Endothelial cell of umbilical vein (primary cell): ENCODE results near the gene M1AP. TPM values are rescaled to one million over a fixed set of nuclear protein-coding genes. Genes with fewer than 3 reads are reported as not detected.

ENCODE experiments used
- BruUV-seq: library from RNA; stranded (reverse); fragments of 400-500 nt; replicated peaks from 2 replicates; lab custom pipeline; 2021; lab: Mats Ljungman, UMichigan
- CTCF ChIA-PET: fragments of 300-600, 350-600 bp; sonication (Branson Sonifier 250); formaldehyde crosslinking; loops from one replicate; lab custom pipeline; 2021; ENCODE audit warnings: antibody characterized with exemption, inconsistent platforms; lab: Charles Lee
- POLR2A ChIA-PET: fragments of 300-600, 350-600 bp; sonication (Branson Sonifier 250); formaldehyde crosslinking; loops from one replicate; lab custom pipeline; 2021; ENCODE audit warnings: antibody characterized with exemption, inconsistent platforms; lab: Charles Lee
- DNase-seq: peaks from one replicate; pipeline ENCODE4 v3.0.0-alpha.2; 2011; ENCODE audit warnings: low read depth, low spot score
- FAIRE-seq: peaks from 2 replicates; lab custom pipeline; 2011; peaks lifted over from hg19 to GRCh38; lab: Jason Lieb, UNC
- H2AFZ ChIP-seq: 2 replicates; pipeline ENCODE4 v1.6.0; 2012; ENCODE audit warnings: low read depth, low read length, control low read depth, inconsistent platforms
- H3K27ac ChIP-seq: 2 replicates; pipeline ENCODE4 v1.5.1; 2011; ENCODE audit warnings: low read depth, mild to moderate bottlenecking, control low read depth, low read length, moderate library complexity; ENCODE audit not compliant: insufficient read depth
- H3K27me3 ChIP-seq, 2 experiments: 2 replicates each; pipeline versions ENCODE4 v1.6.0 to v1.6.1; 2011; ENCODE audit warnings: low read length in 2 of 2, mixed read lengths in 1 of 2; ENCODE audit not compliant: control insufficient read depth in 2 of 2, insufficient read depth in 2 of 2
- H3K36me3 ChIP-seq, 2 experiments: 2 replicates in 1 of 2; 3 replicates in 1 of 2; pipeline ENCODE4 v1.5.1; 2011; ENCODE audit warnings: low read length in 2 of 2, mild to moderate bottlenecking in 1 of 2, moderate library complexity in 1 of 2; ENCODE audit not compliant: control insufficient read depth in 2 of 2, insufficient read depth in 2 of 2; ENCODE audit errors: extremely low read depth in 1 of 2
- H3K4me1 ChIP-seq: 3 replicates; pipeline ENCODE4 v1.5.1; 2011; ENCODE audit warnings: mild to moderate bottlenecking, low read length; ENCODE audit not compliant: control insufficient read depth, insufficient read depth; ENCODE audit errors: extremely low read depth
- H3K4me2 ChIP-seq: 2 replicates; pipeline ENCODE4 v1.6.1; 2011; ENCODE audit warnings: low read length, control low read depth, mixed read lengths; ENCODE audit not compliant: insufficient read depth
- H3K4me3 ChIP-seq, 3 experiments: fragments of 200-600 bp in 1 of 3; sonication (generic), shearing (Covaris generic) in 1 of 3; replicated peaks in 1 of 3; 2 replicates each; pipeline ENCODE4 v1.5.1; 2011 to 2016; ENCODE audit warnings: control low read depth in 3 of 3, low read length in 3 of 3, mild to moderate bottlenecking in 2 of 3, inconsistent platforms in 1 of 3, low read depth in 1 of 3, moderate library complexity in 1 of 3; ENCODE audit not compliant: insufficient read depth in 1 of 3
- H3K79me2 ChIP-seq: 2 replicates; pipeline ENCODE4 v1.6.0; 2012; ENCODE audit warnings: low read length, inconsistent platforms; ENCODE audit not compliant: control insufficient read depth, insufficient read depth
- H3K9ac ChIP-seq: replicated peaks from 2 replicates; pipeline ENCODE3; 2011; ENCODE audit warnings: low read length, control low read depth; ENCODE audit not compliant: insufficient read depth; ENCODE audit errors: extremely low read depth
- H3K9me1 ChIP-seq: replicated peaks from 3 replicates; pipeline ENCODE4 v1.6.0; 2011; ENCODE audit warnings: mild to moderate bottlenecking, low read length; ENCODE audit not compliant: control insufficient read depth, insufficient read depth; ENCODE audit errors: extremely low read depth
- H3K9me3 ChIP-seq: replicated peaks from 2 replicates; pipeline ENCODE4 v1.5.1; 2012; ENCODE audit warnings: low read length, inconsistent platforms; ENCODE audit not compliant: control insufficient read depth, insufficient read depth
- H4K20me1 ChIP-seq: replicated peaks from 2 replicates; pipeline ENCODE3; 2011; ENCODE audit warnings: mild to moderate bottlenecking, low read length; ENCODE audit not compliant: control insufficient read depth, insufficient read depth; ENCODE audit errors: extremely low read depth
- EZH2 ChIP-seq: IDR thresholded peaks from 2 replicates; pipeline ENCODE4 v1.6.1; 2012; ENCODE audit warnings: borderline replicate concordance, low read depth, mild to moderate bottlenecking, moderate library complexity, low read length, inconsistent platforms; ENCODE audit not compliant: severe bottlenecking
- FOS ChIP-seq: IDR thresholded peaks from 2 replicates; pipeline ENCODE4 v1.6.1; 2011; ENCODE audit warnings: mild to moderate bottlenecking, low read length, moderate library complexity, borderline replicate concordance; ENCODE audit not compliant: insufficient read depth
- GATA2 ChIP-seq: IDR thresholded peaks from 2 replicates; pipeline ENCODE4 v1.7.0; 2011; ENCODE audit warnings: low read depth, mild to moderate bottlenecking, moderate library complexity, mixed read lengths, low read length; ENCODE audit not compliant: insufficient read length, insufficient read depth
- JUN ChIP-seq: IDR thresholded peaks from 2 replicates; pipeline ENCODE4 v1.6.1; 2011; ENCODE audit warnings: borderline replicate concordance, low read depth; ENCODE audit not compliant: insufficient read length, insufficient read depth
- MYC ChIP-seq: IDR thresholded peaks from one replicate; pipeline ENCODE4 v1.6.1; 2011; ENCODE audit warnings: mild to moderate bottlenecking, low read depth, low read length
- POLR2A ChIP-seq: IDR thresholded peaks from 2 replicates; pipeline ENCODE4 v1.6.1; 2012; ENCODE audit warnings: low read depth, mild to moderate bottlenecking, control low read depth, low read length
- POLR2AphosphoS5 ChIP-seq: IDR thresholded peaks from 2 replicates; pipeline ENCODE4 v1.6.1; 2012; ENCODE audit warnings: low read depth, mild to moderate bottlenecking, control low read depth, low read length, moderate library complexity; ENCODE audit not compliant: insufficient read depth
- dilution Hi-C: fragments of 300-500 bp; cut with MboI; formaldehyde crosslinking; loops from one replicate; pipeline ENCODE4 v1.15.0; 2019; ENCODE audit warnings: low sequenced_read_pairs; ENCODE audit not compliant: extremely low pct_ligation_motif_present
- intact Hi-C: fragments of 100-400 bp; cut with micrococcal nuclease; formaldehyde crosslinking; loops from one replicate; pipeline ENCODE4 v1.10.0; 2022
- polyA plus RNA-seq, 4 experiments: library from polyadenylated mRNA; depleted of rRNA in 3 of 4; stranded (reverse) in 3 of 4; unstranded in 1 of 4; fragments of >200 nt; gene quantifications; 2 replicates each; pipeline versions ENCODE4 v1.2.1 to v1.2.3, GENCODE V29; 2011 to 2012; ENCODE audit warnings: missing spikeins in 1 of 4
- total RNA-seq: library from RNA; stranded (reverse); gene quantifications from 2 replicates; pipeline ENCODE4 v1.2.3, GENCODE V29; 2021
- TF ChIP-seq, protein P1 (sequence below): IDR thresholded peaks from 2 replicates; pipeline ENCODE4 v1.6.1; 2011; ENCODE audit not compliant: insufficient read depth, insufficient read length
- TF ChIP-seq, protein P2 (sequence below), 2 donors: IDR thresholded peaks; 1 replicate in 1 of 2; 2 replicates in 1 of 2; pipeline ENCODE4 v1.5.1; 2011; ENCODE audit warnings: low read length in 2 of 2, mild to moderate bottlenecking in 2 of 2, moderate library complexity in 2 of 2, control low read depth in 1 of 2, inconsistent platforms in 1 of 2, low read depth in 1 of 2; ENCODE audit not compliant: insufficient read depth in 1 of 2; ENCODE audit errors: extremely low read depth in 1 of 2

M1AP gene
- total and polyA plus RNA-seq, 2 donors (not counting 3 experiments of a cell fraction or from before 2014, with no cell fraction given): 0.04 TPM; not detected in 1

DNA sequence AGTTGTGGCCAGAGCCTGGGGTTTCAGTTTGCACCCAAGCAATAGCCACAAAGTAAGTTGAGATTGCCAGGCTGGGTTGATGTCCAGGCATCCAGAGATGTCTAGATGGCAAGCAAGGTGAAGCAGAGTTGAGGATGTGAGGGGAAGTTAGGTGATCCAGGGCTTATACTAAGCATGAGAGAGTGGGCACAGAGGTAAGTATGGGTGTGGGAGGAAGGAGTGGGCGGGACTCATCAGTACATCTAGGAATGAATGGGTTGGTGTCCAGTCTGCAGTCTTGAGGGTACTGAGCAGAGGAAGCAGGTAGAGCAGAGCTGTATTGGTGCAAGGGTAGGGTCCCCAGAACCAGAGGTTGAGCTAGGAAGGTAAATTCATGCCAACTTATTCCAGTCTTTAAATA is 7.4 kb upstream of the M1AP start:
- no peak for DNase-seq
- dilution Hi-C loops: no loop called here

More for the DNA sequence above, 7.4 kb upstream of the M1AP start:
- TF ChIP-seq, protein P1, sequence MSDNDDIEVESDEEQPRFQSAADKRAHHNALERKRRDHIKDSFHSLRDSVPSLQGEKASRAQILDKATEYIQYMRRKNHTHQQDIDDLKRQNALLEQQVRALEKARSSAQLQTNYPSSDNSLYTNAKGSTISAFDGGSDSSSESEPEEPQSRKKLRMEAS: no peak
- TF ChIP-seq FOS (no peak), MYC (no peak), JUN (no peak), GATA2 (no peak), EZH2 (no peak), POLR2A (no peak), POLR2AphosphoS5 (no peak)
- TF ChIP-seq, protein P2, sequence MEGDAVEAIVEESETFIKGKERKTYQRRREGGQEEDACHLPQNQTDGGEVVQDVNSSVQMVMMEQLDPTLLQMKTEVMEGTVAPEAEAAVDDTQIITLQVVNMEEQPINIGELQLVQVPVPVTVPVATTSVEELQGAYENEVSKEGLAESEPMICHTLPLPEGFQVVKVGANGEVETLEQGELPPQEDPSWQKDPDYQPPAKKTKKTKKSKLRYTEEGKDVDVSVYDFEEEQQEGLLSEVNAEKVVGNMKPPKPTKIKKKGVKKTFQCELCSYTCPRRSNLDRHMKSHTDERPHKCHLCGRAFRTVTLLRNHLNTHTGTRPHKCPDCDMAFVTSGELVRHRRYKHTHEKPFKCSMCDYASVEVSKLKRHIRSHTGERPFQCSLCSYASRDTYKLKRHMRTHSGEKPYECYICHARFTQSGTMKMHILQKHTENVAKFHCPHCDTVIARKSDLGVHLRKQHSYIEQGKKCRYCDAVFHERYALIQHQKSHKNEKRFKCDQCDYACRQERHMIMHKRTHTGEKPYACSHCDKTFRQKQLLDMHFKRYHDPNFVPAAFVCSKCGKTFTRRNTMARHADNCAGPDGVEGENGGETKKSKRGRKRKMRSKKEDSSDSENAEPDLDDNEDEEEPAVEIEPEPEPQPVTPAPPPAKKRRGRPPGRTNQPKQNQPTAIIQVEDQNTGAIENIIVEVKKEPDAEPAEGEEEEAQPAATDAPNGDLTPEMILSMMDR (IDR thresholded peaks at IDR 0.05; ENCODE audit: extremely low read depth in 1 of 2, insufficient read depth in 1 of 2, low read depth in 1 of 2, low read length in 2 of 2): no peak
- H3K4me2 ChIP-seq: no peak overlapping the region
- POLR2A ChIA-PET: no interaction called here
- no peak overlapping the region for H3K9ac ChIP-seq
- no peaks in the 10 kb centered on the region for H3K79me2 ChIP-seq
- H3K9me1 ChIP-seq: no peaks in the 10 kb centered on the region
- no peaks in the 10 kb centered on the region for H3K27me3 ChIP-seq
- no peak overlapping the region for H3K4me3 ChIP-seq
- no peak for FAIRE-seq
- no peaks in the 10 kb centered on the region for H3K36me3 ChIP-seq
- CTCF ChIA-PET: no interaction called here
- BruUV-seq: no TSS peak
- H2AFZ ChIP-seq: no peak overlapping the region
- H4K20me1 ChIP-seq: no peaks in the 10 kb centered on the region
- H3K27ac ChIP-seq: no peak overlapping the region
- H3K9me3 ChIP-seq: no peaks in the 10 kb centered on the region
- intact Hi-C loops: no loop called here
- peaks cover 8% of the 10 kb centered on the region for H3K4me1 ChIP-seq
